GM18519 (cell line): ENCODE data around the gene ITGA1.
A peak's percentile ranks its signal among the peaks of the same experiment; 100 is the strongest.

ENCODE experiments used
- ATAC-seq: cut with Tn5 transposase; IDR thresholded peaks from one replicate; pipeline ENCODE4 v1.9.1; 2021; ENCODE audit warnings: mild to moderate bottlenecking, moderate library complexity; ENCODE audit not compliant: unreplicated experiment, low FRiP score

ITGA1 gene

DNA sequence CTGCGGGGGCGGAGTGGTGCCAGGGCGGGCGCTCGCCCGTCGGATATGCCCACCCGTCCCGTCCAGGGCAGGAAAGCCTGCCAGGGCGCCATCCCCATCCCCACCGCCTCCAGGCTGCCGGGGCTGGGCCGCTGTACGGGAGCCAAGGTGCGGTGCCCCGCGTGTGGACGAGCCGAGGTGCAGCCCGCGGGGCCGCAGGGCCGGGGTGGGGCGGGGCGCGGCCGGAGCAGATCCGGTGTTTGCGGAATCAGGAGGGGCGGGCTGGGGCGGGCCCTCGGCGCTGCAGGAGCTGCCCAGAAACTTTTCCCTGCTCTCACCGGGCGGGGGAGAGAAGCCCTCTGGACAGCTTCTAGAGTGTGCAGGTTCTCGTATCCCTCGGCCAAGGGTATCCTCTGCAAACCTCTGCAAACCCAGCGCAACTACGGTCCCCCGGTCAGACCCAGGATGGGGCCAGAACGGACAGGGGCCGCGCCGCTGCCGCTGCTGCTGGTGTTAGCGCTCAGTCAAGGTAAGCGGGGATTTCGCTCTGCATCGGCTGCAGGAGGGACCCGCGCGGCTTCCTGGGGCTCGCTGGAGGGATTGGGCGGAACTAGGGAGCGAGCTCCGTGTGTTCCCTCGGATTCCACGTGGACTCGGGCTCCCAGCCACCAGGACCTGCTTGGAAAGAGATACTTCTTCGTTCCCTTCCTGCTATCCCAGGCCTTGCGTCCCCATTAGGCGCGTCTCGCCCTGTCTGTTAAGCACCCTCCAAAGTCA, 201.5 kb downstream of the ITGA1 start, which contains the start of gene ITGA2:
TSS of gene ITGA2 (plus strand) at position 328 of the 756 bp plus-strand sequence. CDS start at position 445, 117 bp downstream.
- ATAC-seq, result no peak

DNA sequence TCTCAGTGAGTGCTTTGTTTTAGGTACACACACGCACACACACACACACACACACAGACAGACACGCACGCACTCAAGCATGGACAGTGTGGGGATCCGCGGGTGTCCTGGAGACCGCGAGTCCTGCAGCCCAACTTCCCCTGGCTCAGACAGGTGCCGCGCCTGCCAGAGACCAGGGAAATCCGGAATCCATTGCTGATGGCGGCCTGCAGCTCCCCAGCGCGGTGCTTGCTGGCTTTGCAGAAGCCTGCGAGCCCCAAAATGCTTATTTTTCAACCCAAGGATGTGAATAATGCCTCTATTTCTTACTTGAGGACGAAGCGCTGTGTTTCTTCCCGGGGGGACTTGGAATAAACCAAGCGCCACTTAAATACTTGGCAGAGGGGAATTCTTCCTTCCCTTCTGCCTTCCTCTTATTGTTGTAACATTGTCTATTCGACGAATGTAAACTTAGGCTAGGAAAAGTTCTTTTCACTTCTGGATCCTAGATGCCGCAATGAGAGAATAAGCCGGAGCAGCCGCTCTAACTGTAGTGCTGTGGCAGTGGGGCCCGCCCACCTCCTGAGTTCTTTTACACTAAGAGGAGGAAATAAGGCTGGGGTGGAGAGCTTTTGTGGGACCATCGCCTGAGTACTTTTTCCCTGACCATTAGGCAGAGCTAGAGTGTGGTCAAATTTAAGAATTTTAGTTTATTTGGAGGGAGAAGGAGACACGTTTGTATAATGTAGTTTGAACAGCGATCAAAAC, 202.2 kb downstream of the ITGA1 start:
- ATAC-seq, result no peak

DNA sequence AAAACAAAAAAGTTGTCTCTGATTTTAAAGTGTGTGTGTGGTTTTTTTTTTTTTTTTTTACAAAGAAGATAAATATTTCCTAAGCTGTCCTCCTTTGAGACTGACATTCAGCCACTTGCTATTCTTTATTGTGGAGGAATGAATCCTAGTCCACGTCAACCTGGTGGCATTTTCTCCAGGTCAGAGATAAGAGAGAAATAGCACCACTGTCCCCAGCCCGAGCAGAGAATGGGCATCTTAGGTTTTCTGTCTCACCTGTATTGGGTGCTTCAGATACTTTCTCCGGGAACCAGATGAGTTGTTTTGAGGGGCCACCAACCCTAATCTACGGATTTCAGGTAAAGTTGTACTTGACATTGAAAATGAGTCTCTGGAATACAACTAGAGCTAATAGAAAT, 202.8 kb downstream of the ITGA1 start:
- no peak for ATAC-seq

DNA sequence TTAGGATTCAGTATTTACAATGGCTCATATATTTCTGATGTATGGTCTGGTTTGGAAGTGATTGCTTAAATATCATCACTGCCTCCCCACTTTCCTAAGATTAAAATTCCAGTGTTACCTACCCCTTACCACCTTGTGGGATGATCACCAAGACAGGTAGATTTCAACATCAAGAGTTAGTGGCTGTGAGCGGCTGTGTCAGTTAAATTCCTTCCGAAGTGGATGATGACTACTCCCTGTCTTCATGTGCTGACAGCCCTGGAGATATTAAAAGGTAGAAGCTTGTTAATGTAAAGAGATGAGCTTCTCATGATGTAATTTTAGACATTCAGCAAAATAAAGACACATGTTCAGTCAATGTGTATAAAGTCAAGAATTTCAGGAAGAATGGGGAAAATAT, 205.7 kb downstream of the ITGA1 start:
- ATAC-seq, result no peak

DNA sequence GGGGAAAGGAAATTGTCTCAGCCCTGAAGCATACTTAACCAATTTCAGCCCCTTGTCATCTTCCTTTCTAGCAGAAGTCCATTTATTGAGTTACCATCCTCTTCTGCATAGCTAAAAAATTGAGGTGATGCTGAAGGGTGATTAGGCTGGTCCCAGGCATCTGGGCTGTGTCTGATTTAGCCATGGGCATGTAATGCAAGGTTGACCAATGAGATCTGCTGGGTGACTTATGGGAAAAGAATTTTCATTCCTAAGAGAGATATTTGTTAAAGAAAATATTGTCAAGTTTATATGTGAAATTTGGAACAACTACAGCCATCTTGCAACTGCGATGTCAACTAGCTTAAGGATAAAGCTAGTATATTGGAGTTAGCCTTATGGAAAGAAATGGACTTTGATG, 206.6 kb downstream of the ITGA1 start:
- no peak for ATAC-seq

DNA sequence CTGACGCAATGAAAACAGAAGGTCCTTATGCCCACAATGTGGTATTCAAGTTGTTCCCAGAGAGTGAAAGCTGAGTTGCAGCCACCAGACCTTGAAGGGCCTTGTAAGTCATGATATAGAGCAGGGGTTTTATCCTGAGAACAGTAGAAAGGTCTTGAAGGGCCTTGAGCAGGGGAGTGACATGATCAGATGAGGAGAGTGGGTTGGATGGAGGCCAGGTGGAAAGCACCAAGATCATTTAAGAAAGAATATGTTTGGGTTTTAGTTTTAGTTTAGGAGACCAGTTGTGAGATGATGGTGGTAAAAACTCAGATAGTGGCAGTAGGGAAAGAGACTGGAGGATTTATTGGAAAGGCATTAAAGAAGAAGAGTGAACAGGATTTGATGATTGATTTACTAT, 207.4 kb downstream of the ITGA1 start:
- no peak for ATAC-seq

DNA sequence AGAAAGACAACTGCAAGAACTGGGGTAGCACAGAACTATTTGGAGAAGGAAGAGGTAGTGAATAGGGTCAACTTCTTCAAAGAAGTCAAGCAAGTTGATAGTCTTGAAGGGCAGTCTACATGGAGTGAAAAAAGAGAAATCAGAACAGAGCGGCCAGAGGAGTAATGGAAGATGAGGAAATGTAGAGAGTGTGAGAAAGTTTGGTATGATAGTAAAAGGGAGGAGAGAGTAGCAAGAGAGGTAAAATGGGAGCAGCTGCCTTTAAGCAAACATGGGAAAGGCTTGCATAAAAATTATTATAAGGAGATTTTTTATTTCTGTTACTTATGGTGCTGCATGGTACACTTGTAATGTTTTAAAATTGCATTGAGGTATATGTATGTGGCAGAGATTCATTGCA, 208.2 kb downstream of the ITGA1 start:
- no peak for ATAC-seq

DNA sequence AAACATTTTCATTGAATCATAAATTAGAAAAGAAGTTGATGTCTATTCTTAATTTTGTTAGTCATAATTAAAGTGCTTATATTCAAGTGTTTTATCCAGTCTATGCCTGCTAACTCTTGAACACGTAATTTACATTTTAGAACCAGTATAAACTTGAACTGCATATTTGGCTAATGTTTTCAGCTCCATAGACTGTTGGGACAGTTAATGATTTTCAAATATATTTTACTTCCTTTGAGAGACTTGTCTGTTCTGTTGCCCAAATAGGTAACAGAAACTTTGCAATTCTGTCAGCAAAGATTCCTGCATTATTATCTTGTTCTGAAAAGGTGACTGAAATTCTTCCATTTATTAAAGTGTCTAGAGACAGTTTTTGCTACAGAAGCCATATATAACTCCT, 209.3 kb downstream of the ITGA1 start:
- ATAC-seq, result no peak

DNA sequence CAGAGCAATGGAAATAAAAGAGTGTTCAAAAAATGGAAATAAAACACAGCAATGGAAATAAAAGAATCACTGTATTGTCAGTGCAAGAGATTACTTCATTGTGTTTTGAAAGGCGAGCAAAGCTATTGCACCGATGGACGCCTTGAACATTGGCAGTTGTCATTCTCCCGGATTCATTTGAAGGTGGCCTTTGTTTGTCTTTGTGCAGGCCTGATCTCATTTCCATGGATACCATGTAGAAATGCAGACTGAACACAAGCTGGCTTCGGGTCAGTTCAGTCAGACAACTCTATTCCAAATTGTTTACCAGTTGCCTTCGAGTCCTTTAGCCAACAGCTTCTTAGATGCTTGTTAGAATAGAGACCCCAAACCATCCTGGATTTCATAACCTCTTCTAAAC, 209.7 kb downstream of the ITGA1 start:
- no peak for ATAC-seq

DNA sequence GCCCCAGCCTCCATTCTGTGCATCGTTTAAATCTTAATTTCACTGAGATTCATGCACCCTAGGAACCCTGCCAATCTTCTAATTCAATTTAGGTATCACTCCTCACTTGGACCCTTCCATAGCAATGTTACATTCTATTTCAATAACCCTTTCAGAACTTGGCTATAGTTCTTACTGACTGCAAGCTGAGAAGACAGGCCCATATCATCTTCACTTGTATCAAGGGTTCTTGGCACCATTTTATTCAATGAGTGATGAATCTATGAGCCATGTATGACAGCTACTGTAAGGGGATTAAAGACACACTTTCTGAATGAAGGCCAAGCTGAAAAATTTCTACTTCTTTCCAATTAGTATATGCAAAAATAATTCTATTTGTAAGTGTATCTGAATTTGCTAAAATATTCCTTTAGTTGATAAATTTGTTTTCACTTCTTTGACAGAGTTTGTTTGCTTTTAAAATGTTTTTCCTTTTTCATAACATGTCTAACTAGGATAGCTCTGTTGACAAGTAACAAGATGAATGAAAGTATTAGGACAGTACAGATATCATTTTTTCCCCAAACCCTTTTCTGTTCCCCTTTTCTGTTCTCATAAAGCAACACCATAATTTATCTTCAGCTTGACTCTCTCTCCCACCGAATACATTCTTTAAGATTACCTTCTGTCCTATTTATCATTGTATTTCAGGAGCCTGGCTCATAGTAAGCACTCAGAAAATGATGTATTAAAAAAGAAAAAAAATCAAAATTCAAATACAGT, 211.0 kb downstream of the ITGA1 start:
- ATAC-seq, result no peak

DNA sequence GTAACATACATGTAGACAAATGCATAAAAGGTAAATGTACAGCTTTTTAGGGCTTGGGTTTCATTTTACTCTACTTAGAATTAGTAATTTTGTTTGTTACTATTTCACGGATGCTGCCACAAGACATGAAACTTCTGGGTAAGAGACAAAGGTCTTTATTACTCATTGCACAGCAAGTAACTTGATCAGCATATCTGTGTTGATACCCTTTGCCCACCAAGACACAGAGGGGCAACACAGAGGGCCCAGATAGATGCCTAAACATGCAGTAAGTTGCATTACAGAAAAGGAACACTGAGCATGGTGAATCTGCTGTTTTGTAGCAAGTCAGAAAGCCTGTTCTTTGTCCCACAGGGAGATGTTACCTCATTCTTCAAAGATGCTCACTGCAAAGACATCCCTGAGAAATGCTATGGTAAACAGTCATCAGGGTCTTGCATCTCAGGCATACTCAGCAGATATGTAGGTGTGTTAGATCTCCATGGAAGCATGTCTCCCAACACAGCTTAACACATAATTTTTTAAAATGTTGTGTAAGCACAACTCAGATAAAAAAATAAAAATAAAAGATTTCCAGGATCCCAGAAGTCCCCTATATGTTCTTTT, 211.7 kb downstream of the ITGA1 start:
- no peak for ATAC-seq

DNA sequence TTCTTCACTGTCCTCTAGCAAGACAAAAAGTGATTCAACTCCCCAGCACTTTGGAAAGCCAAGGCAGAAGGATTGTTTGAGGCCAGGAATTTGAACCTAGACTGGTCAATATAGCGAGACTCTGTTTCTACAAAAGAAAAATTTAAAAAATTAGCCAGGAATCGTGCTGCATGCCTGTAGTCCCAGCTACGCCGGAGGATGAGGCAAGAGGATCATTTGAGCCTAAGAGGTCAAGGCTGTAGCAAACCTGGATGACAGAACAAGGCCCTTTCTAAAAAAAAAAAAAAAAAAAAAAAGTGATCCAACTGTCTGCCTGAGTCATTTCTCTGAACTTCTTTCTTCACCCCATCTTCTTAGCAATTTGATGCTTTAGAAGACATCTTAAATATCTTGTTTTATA, 213.8 kb downstream of the ITGA1 start:
- no peak for ATAC-seq

DNA sequence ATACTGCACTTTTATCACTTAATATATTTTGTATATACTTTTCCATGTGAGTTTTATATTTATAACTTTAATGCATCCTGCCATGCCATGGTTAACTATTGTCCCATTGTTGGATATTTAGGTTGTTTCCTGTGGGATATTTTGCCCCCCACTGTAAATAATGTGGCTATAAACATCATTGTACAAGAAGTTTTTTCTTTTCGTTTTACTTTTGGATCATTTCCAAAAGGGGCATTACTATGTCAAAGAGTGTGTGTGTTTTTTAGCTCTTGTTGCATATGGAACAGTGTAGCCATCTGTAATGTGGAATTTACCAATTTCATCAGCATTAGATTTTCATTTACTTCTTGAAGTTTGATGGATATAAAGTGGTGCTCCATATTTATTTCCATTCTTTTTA, 214.8 kb downstream of the ITGA1 start:
- no peak for ATAC-seq

DNA sequence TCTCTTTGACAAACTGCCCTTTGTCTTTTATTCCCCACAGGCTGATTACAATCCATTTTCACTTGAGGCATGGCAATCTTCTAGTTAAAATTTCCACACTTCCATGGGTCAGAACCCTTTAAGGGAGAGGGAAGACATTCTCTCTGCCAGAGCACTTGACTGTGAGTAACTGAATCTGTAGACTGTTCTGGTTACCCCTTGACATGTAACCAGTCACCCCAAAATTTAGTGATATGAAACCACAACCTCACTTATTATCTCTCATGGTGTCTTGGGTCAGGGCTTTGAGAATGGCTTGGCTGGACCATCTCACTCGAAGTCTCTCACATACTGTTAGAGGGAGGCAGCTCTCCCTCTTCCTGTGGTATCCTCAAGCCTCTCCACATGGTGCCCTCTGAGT, 215.4 kb downstream of the ITGA1 start:
- ATAC-seq, result no peak

DNA sequence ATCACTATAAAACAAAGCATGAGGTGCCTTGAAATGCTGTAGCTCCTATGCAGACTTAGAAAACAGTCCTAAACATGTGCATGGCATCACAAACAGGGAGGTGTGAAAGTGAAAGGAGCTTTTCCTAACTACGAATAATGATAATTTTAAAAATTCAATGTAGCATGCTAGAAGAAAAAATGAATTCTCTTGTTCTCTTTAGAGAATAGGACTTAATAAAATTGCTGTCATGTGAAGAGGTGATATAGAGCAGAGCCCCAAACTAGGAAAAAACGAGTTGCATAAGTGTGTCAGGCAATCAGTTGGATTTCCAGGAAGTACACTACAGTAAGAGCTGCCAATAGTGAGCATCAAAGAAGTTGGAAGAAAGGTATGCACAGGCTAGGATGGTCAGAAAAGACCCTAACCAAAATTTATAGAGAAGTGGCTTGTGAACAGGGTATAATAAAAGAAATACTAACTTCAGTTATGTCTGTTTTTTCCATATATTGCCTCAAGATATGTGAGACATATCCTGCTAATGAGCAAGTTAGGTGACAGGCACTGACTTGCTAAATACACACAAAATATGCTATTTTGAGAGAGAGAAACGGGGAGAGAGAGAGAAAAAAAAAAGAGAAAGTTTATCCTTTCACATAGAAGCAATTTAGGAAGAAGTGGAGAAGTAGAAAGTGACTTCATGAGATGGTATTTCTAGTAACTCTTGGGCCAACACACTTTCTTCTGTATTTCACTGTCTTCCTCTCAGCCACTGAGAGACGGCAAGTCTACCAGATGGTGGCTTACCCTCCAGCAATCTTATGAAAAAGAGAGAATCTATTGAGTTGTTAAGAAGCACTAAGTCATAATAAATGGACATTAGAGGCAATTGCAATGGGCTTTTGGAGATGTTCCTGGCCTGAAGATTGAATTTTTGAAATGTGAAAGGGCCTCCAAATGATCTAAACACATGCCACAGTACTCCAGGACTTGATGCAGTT, 219.5 kb downstream of the ITGA1 start:
- no peak for ATAC-seq

DNA sequence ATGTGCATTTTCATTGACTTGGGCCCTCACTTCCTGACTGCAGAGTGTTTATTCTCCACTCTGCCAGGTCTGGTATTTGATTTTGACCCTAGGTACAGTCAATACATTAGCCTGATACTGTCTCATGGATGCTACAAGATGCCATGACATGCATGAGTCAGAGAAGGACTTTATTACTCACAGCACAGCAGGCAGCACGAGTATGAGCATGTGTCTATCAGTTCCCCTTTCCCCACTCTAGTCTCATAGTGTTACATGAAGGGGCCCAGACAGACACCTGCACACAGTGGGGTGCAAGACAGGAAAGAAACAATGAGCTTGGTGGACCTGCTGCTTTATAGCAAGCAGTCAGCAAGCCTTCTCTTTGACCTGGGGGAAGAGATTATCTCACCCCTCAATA, 221.0 kb downstream of the ITGA1 start:
- ATAC-seq, result peak; percentile 97
